ENCODE measurements around the gene CHPT1. TPM values are rescaled to one million over a fixed set of nuclear protein-coding genes. Genes with fewer than 3 reads are reported as not detected.

Gene CHPT1
- total and polyA plus RNA-seq, 2 of the 13 experiments (the other 11 are each of a cell fraction or from before 2014, with no cell fraction given) = 117 to 178 TPM

DNA sequence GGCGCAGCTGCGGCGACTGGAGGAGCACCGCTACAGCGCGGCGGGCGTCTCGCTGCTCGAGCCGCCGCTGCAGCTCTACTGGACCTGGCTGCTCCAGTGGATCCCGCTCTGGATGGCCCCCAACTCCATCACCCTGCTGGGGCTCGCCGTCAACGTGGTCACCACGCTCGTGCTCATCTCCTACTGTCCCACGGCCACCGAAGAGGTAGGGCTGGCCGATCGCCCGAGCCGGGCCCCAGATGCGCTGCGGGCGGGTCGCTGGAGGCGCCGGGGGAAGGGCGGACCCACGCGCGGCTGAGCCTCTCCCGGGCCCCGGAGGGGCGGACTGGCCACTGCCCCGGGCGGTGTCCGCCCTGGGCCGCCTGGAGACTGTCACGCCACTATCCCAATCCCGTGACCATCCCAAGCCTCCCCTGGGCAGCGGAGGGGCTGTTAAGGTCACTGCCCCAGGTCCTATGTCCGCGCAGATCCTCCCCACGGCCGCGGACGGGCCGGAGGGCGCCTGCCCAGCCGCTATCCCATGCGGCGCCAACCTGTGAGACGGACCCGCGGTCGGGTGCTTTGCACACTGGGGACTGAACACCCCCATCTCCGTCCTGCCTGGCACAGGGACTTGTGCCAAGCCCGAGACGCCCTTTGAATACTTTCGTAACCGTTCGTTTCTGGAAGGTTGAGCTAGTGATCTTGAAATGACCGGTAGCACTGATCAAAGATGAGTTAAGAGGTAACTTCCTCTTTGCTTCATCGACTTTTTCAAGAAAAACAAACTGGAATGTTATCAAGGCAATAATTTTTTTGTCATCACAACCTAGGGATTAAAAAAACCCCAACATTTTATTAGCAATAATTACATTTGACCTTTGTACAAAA lies 725 bp downstream of the CHPT1 start (continued):
- TF ChIP-seq STAT5B (CRISPR knock-in tag; IDR thresholded peaks at IDR 0.05) = no peak
- no peak for TF ChIP-seq PCBP1 (IDR thresholded peaks at IDR 0.05; ENCODE audit: borderline replicate concordance, low read depth, low read length)
- TF ChIP-seq, protein P1, sequence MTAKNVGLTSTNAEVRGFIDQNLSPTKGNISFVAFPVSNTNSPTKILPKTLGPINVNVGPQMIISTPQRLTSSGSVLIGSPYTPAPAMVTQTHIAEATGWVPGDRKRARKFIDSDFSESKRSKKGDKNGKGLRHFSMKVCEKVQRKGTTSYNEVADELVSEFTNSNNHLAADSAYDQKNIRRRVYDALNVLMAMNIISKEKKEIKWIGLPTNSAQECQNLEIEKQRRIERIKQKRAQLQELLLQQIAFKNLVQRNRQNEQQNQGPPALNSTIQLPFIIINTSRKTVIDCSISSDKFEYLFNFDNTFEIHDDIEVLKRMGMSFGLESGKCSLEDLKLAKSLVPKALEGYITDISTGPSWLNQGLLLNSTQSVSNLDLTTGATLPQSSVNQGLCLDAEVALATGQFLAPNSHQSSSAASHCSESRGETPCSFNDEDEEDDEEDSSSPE (CRISPR knock-in tag; IDR thresholded peaks at IDR 0.05) = no peak
- 0 out of 2 replicates have a peak, but pooled peaks have one; percentile 37 for TF ChIP-seq SNAI1 (CRISPR knock-in tag; IDR thresholded peaks at IDR 0.05; ENCODE audit: borderline replicate concordance)
- TF ChIP-seq, protein P2, sequence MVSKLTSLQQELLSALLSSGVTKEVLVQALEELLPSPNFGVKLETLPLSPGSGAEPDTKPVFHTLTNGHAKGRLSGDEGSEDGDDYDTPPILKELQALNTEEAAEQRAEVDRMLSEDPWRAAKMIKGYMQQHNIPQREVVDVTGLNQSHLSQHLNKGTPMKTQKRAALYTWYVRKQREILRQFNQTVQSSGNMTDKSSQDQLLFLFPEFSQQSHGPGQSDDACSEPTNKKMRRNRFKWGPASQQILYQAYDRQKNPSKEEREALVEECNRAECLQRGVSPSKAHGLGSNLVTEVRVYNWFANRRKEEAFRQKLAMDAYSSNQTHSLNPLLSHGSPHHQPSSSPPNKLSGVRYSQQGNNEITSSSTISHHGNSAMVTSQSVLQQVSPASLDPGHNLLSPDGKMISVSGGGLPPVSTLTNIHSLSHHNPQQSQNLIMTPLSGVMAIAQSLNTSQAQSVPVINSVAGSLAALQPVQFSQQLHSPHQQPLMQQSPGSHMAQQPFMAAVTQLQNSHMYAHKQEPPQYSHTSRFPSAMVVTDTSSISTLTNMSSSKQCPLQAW (CRISPR knock-in tag; IDR thresholded peaks at IDR 0.05) = no peak
- no peak for TF ChIP-seq NONO (IDR thresholded peaks at IDR 0.05)
- peak; percentile 62; the same call in 1 of the 2 replicates for TF ChIP-seq NONO (CRISPR knock-in tag; conservative IDR thresholded peaks at IDR 0.05)
- TF ChIP-seq HMG20B (CRISPR knock-in tag; conservative IDR thresholded peaks at IDR 0.05) = no peak
- TF ChIP-seq, protein P3, sequence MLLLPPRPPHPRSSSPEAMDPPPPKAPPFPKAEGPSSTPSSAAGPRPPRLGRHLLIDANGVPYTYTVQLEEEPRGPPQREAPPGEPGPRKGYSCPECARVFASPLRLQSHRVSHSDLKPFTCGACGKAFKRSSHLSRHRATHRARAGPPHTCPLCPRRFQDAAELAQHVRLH (CRISPR knock-in tag; IDR thresholded peaks at IDR 0.05; ENCODE audit: borderline replicate concordance, low read depth) = no peak
- no peak for TF ChIP-seq NFIC (IDR thresholded peaks at IDR 0.05; ENCODE audit: low read length)
- TF ChIP-seq ZNF34 (CRISPR knock-in tag; IDR thresholded peaks at IDR 0.05; ENCODE audit: borderline replicate concordance) = no peak
- TF ChIP-seq DR1 (CRISPR knock-in tag; IDR thresholded peaks at IDR 0.05) = no peak
- TF ChIP-seq ZNF383 (CRISPR knock-in tag; IDR thresholded peaks at IDR 0.05; ENCODE audit: borderline replicate concordance) = no peak
- TF ChIP-seq THYN1 (CRISPR knock-in tag; IDR thresholded peaks at IDR 0.05; ENCODE audit: borderline replicate concordance, low read depth) = no peak
- peak; percentile 69; the same call in 1 of the 2 replicates for TF ChIP-seq ZNF274 (CRISPR knock-in tag; IDR thresholded peaks at IDR 0.05)
- TF ChIP-seq SIN3A (IDR thresholded peaks at IDR 0.05; ENCODE audit: borderline replicate concordance, low read depth, low read length) = no peak
- TF ChIP-seq SMAD1 (CRISPR knock-in tag; IDR thresholded peaks at IDR 0.05; ENCODE audit: borderline replicate concordance, low read depth) = no peak
- TF ChIP-seq ZMAT3 (CRISPR knock-in tag; conservative IDR thresholded peaks at IDR 0.05) = no peak
- TF ChIP-seq NKX3-1 (CRISPR knock-in tag; IDR thresholded peaks at IDR 0.05) = 0 out of 2 replicates have a peak, but pooled peaks have one; percentile 56
- TF ChIP-seq RFX5 (IDR thresholded peaks at IDR 0.05; ENCODE audit: low read depth, low read length) = no peak
- TF ChIP-seq, protein P4, sequence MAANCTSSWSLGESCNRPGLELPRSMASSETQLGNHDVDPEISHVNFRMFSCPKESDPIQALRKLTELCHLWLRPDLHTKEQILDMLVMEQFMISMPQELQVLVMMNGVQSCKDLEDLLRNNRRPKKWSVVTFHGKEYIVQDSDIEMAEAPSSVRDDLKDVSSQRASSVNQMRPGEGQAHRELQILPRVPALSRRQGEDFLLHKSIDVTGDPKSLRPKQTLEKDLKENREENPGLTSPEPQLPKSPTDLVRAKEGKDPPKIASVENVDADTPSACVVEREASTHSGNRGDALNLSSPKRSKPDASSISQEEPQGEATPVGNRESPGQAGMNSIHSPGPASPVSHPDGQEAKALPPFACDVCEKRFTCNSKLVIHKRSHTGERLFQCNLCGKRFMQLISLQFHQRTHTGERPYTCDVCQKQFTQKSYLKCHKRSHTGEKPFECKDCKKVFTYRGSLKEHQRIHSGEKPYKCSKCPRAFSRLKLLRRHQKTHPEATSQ (CRISPR knock-in tag; IDR thresholded peaks at IDR 0.05; ENCODE audit: borderline replicate concordance) = no peak
- TF ChIP-seq PAWR (CRISPR knock-in tag; IDR thresholded peaks at IDR 0.05; ENCODE audit: borderline replicate concordance) = no peak
- TF ChIP-seq FOXC1 (CRISPR knock-in tag; IDR thresholded peaks at IDR 0.05; ENCODE audit: borderline replicate concordance) = no peak
- TF ChIP-seq DNMT3B (CRISPR knock-in tag; conservative IDR thresholded peaks at IDR 0.05) = no peak
- no peak for TF ChIP-seq KLF6 (CRISPR knock-in tag; IDR thresholded peaks at IDR 0.05)
